Loucy (cell line): ENCODE measurements around the gene FHIT.

ENCODE experiments used
- H2AFZ ChIP-seq: fragments of 200-600 bp; sonication (generic); 2 replicates; pipeline ENCODE4 v1.6.0; 2016; ENCODE audit warnings: antibody characterized with exemption, mild to moderate bottlenecking, low read length, moderate library complexity
- H3F3A ChIP-seq: fragments of 200-600 bp; 2 replicates; pipeline ENCODE4 v1.6.0; 2016; ENCODE audit warnings: antibody characterized with exemption, low read depth, mild to moderate bottlenecking
- H3K27me3 ChIP-seq: fragments of 200-600 bp; sonication (generic); 2 replicates; pipeline ENCODE4 v1.6.1; 2014; ENCODE audit warnings: low read length, mild to moderate bottlenecking; ENCODE audit not compliant: insufficient read depth, poor library complexity, severe bottlenecking
- H3K36me3 ChIP-seq: fragments of 200-600 bp; sonication (generic); 2 replicates; pipeline ENCODE4 v1.6.1; 2016; ENCODE audit warnings: low read length; ENCODE audit not compliant: insufficient read depth
- H3K4me1 ChIP-seq: fragments of 200-600 bp; sonication (generic); 2 replicates; pipeline ENCODE4 v1.5.1; 2014; ENCODE audit warnings: low read length, mild to moderate bottlenecking; ENCODE audit not compliant: insufficient read depth, poor library complexity, severe bottlenecking
- H3K4me2 ChIP-seq: fragments of 200-600 bp; sonication (generic); 2 replicates; pipeline ENCODE4 v1.6.0; 2014; ENCODE audit warnings: antibody characterized with exemption, low read length, low read depth, mild to moderate bottlenecking; ENCODE audit not compliant: poor library complexity, severe bottlenecking
- H3K4me3 ChIP-seq: fragments of 200-600 bp; sonication (generic); 2 replicates; pipeline ENCODE4 v1.5.1; 2014; ENCODE audit warnings: low read length, mild to moderate bottlenecking, mixed read lengths; ENCODE audit not compliant: poor library complexity, severe bottlenecking
- H3K79me2 ChIP-seq: fragments of 200-600 bp; sonication (generic); 2 replicates; pipeline ENCODE4 v1.6.1; 2014; ENCODE audit warnings: low read length; ENCODE audit not compliant: insufficient read depth
- H3K9ac ChIP-seq: fragments of 200-600 bp; sonication (generic); 2 replicates; pipeline ENCODE4 v1.6.0; 2014; ENCODE audit warnings: mild to moderate bottlenecking, low read depth, low read length, moderate library complexity; ENCODE audit not compliant: poor library complexity, severe bottlenecking
- H3K9me2 ChIP-seq: fragments of 200-600 bp; sonication (generic); replicated peaks from 2 replicates; pipeline ENCODE4 v1.6.1; 2016; ENCODE audit warnings: low read depth, low read length, mixed read lengths
- H3K9me3 ChIP-seq: fragments of 200-600 bp; sonication (generic); 2 replicates; pipeline ENCODE4 v1.6.1; 2014; ENCODE audit warnings: mild to moderate bottlenecking, antibody characterized with exemption, low read length, low read depth; ENCODE audit not compliant: insufficient read depth
- H4K20me1 ChIP-seq: fragments of 200-600 bp; sonication (generic); 2 replicates; pipeline ENCODE4 v1.6.0; 2014; ENCODE audit warnings: antibody characterized with exemption, low read length, mild to moderate bottlenecking; ENCODE audit not compliant: insufficient read depth, poor library complexity, severe bottlenecking
- CTCF ChIP-seq: fragments of 200-600 bp; sonication (generic); conservative IDR thresholded peaks from 2 replicates; pipeline ENCODE4 v1.5.1; 2014; ENCODE audit warnings: mild to moderate bottlenecking, antibody characterized with exemption, low read length
- EZH2phosphoT487 ChIP-seq: fragments of 200-600 bp; IDR thresholded peaks from 2 replicates; pipeline ENCODE4 v1.6.1; 2018; ENCODE audit warnings: antibody characterized with exemption, mild to moderate bottlenecking, moderate library complexity, borderline replicate concordance

Gene FHIT

GRCh38 chr3:60096403-60096802 is 1154.8 kb downstream of the FHIT start:
- Histone ChIP-seq H3K4me2 (no peak overlapping the region), H3K4me1 (no peaks in the 10 kb centered on the region), H3F3A (no peaks in the 10 kb centered on the region), H2AFZ (no peak overlapping the region), H3K36me3 (no peaks in the 10 kb centered on the region), H3K9me2 (no peaks in the 10 kb centered on the region), H3K4me3 (no peak overlapping the region), H3K27me3 (no peaks in the 10 kb centered on the region), H3K9ac (no peak overlapping the region), H3K9me3 (no peaks in the 10 kb centered on the region), H3K79me2 (no peaks in the 10 kb centered on the region), H4K20me1 (no peaks in the 10 kb centered on the region)
- TF ChIP-seq EZH2phosphoT487 (no peak), CTCF (no peak)

- no peaks in the 10 kb centered on the region for H3K27me3 ChIP-seq
- H3K4me2 ChIP-seq = no peak overlapping the region
- no peak for TF ChIP-seq CTCF
- no peak for TF ChIP-seq EZH2phosphoT487
- H3K4me1 ChIP-seq = no peaks in the 10 kb centered on the region
- H4K20me1 ChIP-seq = no peaks in the 10 kb centered on the region
- H3K9me3 ChIP-seq = no peaks in the 10 kb centered on the region
- no peak overlapping the region for H2AFZ ChIP-seq
- H3K36me3 ChIP-seq = no peaks in the 10 kb centered on the region
- no peak overlapping the region for H3K9ac ChIP-seq
- H3K4me3 ChIP-seq = no peak overlapping the region
- no peaks in the 10 kb centered on the region for H3K9me2 ChIP-seq
- no peaks in the 10 kb centered on the region for H3F3A ChIP-seq
- no peaks in the 10 kb centered on the region for H3K79me2 ChIP-seq
These were observed 1155.3 kb downstream of the FHIT start for GRCh38 chr3:60095930-60096329.

- Histone ChIP-seq H3K27me3 (no peaks in the 10 kb centered on the region), H3K4me3 (no peak overlapping the region), H3K9me2 (no peaks in the 10 kb centered on the region), H3K9ac (no peak overlapping the region), H3K36me3 (no peaks in the 10 kb centered on the region), H3K4me2 (no peak overlapping the region), H4K20me1 (no peaks in the 10 kb centered on the region), H3K79me2 (no peaks in the 10 kb centered on the region), H2AFZ (no peak overlapping the region), H3K4me1 (no peaks in the 10 kb centered on the region), H3K9me3 (no peaks in the 10 kb centered on the region), H3F3A (no peaks in the 10 kb centered on the region)
- TF ChIP-seq EZH2phosphoT487 (no peak), CTCF (no peak)
These were observed 1155.7 kb downstream of the FHIT start for GRCh38 chr3:60095516-60095915.
